Renal cortical epithelial cell (primary cell): ENCODE data around the gene SFXN2. TPM values are rescaled to one million over a fixed set of nuclear protein-coding genes. Genes with fewer than 3 reads are reported as not detected.

Source experiments
- DNase-seq: peaks from one replicate; pipeline ENCODE4 v3.0.0-alpha.2; 2011; ENCODE audit warnings: low read depth
- total RNA-seq: library from RNA; depleted of rRNA; stranded (reverse); fragments of >200 nt; gene quantifications from 2 replicates; pipeline ENCODE4 v1.2.3, GENCODE V29; 2014

Gene SFXN2
- total RNA-seq, 1 donor from 2014 or later, result 5.1 TPM

DNA sequence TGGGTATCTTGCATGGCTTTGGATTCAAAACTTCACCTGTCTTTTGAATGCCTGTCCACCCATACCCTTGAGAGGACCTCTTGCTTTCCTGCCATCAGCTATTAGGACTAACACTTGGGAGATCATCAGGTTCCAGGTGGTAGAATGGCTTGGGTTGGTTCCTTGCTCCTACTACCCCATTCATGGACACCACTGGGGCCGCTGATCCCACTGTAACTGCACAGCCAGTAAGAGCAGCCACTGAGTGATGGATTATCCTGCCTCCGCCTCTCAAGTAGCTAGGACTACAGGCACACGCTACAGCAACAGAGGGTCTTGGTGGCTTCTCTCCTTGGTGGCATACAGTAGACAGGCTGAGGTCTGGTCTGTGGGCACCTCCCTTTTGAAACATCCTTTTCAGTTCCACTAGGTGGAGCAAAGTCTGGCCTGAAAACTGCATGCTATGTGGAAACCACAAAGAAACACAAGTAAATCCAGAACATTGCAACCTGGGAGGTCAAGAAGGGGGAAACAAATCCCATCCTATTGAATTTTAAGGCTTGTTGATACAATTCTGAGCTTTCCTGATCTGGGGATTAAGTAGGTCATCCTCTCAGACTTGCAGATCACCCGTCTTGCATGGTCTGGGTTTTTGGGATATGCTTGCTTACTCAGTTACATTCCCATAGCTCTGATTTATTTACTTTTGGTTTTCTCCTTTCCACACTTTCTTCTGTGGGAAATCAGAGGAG is 38.7 kb downstream of the SFXN2 start:
- peak; percentile 75 for DNase-seq

GRCh38 chr10:102753718-102754117 is 39.3 kb downstream of the SFXN2 start:
- no peak for DNase-seq

DNA sequence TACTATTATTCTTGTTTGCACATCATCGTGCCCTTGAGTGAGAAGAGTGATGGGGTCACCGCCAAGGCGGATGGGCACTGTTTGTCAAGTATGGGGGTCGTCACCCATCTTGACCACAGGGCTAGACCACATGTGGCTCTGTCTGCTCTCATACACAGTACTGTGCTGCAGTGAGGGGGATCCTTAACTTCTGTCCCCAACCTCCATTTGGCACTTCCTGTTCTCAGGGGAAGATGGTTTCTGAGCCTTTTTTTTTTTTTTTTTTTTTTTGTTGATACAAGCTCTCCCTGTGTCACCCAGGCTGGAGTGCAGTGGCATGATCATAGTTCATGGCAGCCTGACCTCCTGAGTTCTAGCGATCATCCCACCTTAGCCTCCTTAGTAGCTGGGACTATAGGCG is 42.9 kb downstream of the SFXN2 start:
- DNase-seq, result no peak

DNA sequence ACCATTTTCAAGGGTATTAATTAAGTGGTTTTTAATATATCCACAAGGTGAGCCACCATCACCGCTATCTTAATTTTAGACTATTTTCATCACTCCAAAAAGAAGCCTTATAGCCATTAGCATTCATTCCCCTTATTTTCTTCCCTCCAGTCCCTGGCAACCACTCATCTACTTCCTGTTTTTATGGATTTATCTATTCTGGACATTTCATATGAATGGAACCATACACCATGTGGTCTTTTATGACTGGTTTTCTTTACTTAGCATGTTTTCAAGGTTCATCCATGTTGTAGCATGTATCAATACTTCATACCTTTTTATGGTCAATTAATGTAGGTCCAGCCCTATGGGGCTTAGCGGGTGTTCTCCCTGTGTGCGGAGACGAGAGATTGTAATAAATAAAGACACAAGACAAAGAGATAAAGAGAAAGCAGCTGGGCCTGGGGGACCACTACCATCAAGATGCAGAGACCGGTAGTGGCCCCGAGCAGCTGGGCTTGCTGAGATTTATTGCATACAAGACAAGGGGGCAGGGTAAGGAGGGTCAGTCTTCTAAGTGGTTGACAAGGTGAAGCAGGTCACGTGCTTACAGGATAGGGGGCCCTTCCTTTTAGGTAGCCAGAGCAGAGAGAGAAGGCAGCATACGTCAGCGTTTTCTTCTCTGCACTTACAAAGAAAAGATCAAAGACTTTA is 44.0 kb downstream of the SFXN2 start:
- peak; percentile 49 for DNase-seq

- peak; percentile 56 for DNase-seq
These were observed 44.5 kb downstream of the SFXN2 start for GRCh38 chr10:102758933-102759262.

- no peak for DNase-seq
These were observed 45.2 kb downstream of the SFXN2 start for GRCh38 chr10:102759497-102760210.

- DNase-seq, result no peak
These were observed 47.5 kb downstream of the SFXN2 start for GRCh38 chr10:102761981-102762380.

GRCh38 chr10:102762401-102763015 is 48.1 kb downstream of the SFXN2 start:
- DNase-seq, result no peak

GRCh38 chr10:102763037-102763607 is 48.7 kb downstream of the SFXN2 start:
- DNase-seq, result no peak

DNA sequence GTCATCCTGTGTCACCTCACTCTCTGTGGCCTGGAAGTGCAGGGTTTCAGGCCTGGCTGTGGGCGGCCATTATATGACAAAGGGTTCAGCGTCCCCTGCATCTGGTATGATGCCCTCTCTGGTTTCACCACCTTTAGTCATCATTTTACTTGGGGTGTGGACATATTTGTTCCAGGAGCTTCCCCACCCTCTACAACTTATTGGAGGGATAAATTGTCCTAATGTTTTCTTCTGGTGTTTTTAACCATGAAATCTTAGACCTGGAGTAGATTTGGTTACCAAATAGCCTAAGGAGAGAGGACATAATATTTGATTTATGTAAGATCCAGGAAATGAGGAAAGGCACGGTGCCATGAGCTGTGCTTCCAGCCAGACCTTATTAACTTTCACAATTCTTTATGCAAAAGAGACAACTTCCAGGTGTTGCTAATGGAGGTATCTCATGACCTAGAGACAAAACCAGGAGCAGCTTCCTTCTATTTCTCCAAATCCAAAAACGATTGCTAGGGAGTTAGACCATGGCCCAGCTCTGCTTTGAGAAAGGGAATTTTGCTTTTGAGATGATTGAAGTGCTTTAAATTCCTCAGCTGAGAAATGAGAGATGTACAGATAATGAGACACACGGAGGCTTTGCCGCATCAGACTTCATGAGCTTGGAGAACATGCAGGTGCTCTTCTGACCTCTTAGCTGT is 50.2 kb downstream of the SFXN2 start:
- no peak for DNase-seq

DNA sequence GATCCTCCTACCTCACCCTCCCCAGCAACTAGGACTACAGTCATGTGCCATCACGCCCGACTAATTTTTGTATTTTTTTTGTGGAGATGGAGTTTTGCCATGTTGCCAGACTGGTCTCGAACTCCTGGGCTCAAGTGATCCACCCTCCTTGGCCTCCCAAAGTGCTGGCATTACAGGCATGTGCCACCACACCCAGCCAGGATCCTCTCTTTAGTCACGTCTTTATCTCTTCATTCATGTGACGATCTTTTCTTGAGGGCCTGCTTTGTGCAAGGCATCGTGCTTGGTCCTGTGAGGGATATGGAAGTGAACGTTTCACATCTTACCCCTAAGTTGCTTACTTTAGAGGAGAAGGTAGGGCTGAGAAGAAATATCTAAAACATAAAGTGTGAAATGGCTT is 50.9 kb downstream of the SFXN2 start:
- no peak for DNase-seq

- no peak for DNase-seq
These were observed 53.2 kb downstream of the SFXN2 start for GRCh38 chr10:102767428-102768160.

DNA sequence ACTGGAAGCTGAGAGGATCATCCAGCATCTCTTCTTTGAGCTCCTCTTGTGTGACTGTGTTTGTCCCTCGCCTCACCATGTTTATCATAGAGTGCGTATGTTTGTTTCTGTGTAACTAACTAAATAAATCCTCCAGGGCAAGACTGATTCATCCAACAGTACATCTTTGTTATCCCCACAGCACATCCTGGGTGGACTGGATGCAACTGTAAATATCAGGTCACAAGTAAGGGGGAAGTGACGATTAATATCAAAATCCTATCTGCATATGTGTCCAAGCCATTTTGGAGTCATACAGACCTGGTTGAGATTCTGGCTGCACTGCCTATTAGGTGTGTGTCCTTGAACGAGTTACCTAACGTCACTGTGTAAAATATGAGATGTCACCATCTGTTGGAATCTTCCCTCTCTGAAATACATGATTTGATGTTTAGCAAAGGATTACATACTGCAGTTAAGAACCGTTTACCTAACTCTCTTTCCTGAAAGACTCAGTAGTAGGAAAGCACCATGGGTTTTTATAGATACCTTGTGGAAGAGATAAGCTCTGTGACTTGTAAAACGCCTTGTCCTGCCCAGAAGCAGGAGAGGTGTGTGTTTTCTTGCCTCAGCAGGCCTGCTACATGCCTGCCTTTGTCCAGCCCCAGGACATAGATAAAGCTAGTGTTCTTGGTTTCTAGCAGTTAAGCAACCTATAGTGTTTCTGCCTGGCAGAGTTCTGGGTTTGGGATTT is 55.1 kb downstream of the SFXN2 start:
- no peak for DNase-seq

DNA sequence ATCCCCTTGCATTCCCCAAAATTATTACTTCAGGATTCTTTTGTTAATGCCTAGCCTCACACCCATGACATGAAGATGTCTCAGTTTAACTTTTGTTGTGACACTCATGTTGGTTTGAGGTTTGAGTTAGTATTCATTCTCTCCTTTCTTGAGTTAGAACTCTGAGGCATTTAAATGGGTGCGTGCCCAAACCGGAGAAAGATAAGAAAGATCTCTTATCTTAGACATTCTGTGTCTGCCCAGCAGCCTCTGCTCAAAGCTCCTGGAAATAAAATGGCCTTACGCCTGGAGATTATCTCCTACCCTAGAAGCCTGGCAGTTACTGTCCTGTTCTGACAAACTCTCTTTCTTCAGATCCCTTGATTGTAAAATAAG is 55.7 kb downstream of the SFXN2 start:
- no peak for DNase-seq

DNA sequence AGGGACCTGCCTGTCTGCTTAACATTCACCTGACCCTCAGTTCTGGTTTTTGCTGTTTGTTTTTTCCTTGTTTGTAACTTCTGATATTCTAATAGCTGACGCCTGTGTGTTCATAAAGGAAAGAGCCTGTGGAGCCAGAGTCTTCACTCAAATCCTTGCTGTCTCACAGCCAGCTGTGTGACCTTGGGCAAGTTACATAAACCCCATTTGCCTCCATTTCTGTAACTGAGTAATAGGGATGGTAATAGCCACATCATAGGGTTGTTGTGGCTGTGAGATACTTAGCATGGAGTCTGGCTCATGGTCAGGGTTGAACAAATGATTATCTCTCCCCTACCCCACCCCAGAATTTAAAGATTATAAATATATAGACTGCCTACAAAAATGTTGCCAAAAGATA is 56.4 kb downstream of the SFXN2 start:
- DNase-seq, result no peak

DNA sequence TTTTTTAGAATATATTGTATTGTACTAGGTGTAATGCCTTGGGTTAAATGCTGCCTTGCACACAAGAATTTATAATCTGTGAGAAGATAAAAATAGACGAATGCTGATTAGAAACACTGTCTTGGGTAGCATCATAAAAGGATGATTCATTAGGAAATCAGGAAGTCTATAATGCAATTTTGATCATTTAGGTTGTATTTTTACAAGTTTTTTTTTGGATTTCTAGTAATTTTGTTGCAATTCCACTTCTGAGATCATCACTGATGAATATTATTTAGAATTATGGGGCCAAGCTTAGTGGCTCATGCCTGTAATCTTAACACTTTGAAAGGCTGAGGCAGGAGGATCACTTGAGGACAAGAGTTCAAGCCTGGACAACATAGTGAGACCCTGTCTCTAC is 58.9 kb downstream of the SFXN2 start:
- DNase-seq, result no peak

- DNase-seq, result no peak
These were observed 59.5 kb downstream of the SFXN2 start for GRCh38 chr10:102773986-102774385.

DNA sequence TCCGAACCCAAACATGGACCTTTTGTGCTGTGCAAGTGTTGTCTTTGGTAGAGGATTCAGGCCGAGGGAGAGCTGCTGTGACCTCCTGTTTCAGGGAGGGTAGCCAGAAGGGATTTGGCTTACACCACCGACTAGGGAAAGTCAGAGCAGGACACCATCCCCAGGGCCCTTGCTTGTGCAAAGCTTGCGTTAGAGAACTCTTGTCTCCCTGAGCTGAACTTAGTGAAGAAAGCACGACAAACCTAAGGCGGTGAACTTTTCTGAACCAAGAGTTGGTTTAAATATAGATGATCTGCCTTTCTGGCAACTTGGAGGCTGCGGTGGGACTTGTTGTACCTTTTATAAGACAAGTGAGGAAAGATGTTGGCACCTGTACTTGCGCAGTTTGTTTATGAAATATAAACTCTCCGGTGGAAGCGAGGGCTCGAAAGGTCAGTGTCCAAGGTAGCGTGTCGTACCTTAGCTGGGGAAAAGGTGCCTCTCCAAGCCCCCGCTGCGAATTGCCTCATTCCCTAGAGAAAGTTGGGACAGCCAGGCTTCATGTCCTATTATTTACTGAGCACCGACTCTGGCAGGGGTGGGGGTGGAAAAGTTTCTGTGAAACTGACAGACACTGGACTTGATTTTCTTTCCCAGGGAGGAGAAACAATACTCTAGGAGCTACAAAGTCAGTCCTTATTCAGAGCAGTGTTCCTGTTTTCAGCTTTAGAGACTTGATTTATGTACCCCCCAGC is 60.9 kb downstream of the SFXN2 start:
- no peak for DNase-seq

DNA sequence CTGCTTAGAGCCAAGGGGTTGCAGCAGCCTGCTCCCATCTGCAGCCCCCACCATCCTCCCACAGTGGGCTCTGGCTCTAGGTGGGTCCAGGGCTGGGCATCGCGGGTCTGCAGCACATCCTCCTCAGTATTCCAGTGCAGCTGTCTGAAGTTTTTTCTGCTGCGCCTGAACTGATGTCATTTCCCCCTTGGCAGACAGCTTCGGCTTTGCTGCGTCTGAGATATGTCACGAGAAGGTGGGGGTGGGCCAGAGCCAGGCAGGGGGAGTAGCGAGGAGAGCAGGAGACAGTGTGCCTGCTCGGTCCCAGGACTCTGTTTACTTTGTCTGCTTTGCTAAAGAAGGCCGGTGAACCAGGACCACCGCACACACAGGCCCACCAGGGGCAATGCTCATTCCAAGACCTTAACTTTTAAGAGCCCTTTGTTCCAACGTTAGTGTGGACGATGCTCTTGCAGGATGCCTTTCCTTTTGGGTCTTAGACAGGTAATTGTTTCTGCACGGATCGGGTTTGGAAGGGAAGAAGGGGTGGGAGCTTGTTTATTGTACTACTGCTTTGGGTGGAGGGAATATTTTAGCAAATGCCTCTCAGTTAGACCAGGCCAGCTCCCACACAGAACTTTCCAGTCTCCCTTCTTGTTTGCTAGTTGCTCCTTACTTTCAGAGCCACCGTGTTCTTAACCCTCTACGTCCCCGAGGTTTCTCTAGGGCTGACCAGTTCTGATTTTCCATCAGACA is 61.7 kb downstream of the SFXN2 start:
- DNase-seq, result no peak
